ENCODE results near the gene DPP6.
"Not testable (repeated sequence)": the region's sequence is repeated elsewhere in the genome, so short reads cannot be mapped to it uniquely, and the experiment has no call there.

DPP6 gene

GRCh38 chr7:154151306-154151705 is 99.1 kb downstream of the DPP6 start:
- not testable (repeated sequence) for DNase-seq

DNA sequence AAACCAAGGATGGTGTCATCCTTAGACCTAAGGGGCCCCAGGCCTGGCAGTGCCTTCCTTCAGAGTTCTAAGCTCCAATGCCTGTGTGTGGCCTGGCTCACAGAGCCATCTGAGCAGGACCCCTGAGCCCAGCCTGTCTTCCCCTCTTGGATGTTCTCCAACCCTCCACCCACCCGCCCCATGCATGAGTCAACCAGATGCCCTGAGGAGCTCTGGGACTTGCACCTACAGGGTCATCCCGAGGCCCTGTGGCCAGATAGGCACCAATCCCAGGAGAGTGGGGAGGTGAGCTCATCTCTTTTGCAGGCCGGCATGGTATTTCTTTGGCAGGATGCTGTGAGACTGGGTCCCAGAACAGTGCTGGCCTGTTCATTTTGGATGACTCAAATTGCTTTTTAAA is 103.7 kb downstream of the DPP6 start:
- not testable (repeated sequence) for DNase-seq

DNA sequence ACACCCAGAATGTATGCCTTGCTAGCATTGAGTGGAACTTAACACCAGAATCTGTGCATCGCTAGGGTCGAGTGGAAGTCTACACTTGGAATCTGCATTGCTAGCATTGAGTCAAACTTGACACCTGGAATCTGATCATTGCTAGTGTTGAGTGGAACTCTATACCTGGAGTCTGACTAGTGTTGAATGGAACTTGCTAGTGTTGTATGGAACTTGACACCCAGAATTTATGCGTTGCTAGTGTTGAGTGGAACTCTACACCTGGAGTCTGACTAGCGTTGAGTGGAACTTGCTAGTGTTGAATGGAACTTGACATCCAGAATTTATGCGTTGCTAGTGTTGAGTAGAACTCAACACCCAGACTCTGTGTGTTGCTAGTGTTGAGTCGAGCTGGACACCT is 110.7 kb downstream of the DPP6 start:
- not testable (repeated sequence) for DNase-seq

DNA sequence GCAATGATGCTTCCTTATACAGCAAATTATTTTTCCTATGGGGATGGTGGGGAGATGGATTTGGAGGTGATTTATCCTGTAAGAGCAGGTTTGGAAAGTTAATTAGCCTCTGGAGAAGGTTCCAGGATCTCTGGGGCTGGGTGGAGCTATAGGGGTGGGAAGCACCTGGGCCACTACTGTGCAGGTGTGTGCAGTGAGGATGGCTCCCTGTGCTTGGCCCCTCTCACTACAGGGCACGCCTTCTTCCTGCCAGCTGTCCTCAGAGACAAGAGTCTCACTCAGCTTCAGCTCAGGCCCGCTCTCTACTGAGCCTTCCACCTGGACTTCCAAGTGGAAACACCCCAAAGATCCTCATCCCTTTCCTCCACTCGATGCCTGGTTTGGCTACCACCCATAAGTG is 111.4 kb downstream of the DPP6 start:
- not testable (repeated sequence) for DNase-seq

DNA sequence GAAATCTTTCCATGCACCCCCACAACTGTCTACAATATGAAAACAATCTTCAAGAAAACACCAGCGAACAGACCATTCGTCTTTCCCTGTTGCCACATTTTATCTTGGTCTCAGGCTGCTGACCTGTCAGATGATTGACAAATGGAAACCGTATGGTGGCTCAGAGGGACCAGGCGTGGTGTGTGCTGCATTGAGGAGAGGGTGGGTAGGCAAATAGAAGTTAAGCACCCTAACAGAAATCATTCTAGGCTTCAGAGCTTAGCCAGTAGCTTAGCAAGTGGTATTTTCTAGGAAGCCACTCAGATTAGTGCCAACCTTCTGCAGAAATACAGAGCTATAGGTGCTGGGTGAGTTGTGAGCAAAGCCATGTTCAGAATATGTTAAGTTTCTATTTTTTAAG is 114.9 kb downstream of the DPP6 start:
- no peak for DNase-seq

DNA sequence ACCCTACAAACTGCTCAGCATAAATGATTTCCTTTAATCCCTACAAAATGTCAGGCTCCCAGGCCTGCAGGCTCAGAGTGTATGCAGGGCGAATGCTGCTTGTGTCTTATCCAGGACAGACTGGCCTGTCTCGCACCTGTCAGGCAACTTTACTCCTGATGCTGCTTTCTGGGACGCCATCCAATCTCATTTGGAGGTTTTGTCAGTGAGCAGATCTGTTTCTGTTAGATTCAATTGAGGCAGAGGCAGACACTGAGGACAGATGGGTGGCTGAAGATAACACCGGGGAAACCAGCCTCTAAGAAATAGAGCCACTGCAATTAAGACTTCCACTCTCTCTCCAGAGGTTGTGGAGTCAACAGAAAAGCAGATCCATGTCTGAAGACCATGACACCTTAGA is 115.6 kb downstream of the DPP6 start:
- DNase-seq: no peak

DNA sequence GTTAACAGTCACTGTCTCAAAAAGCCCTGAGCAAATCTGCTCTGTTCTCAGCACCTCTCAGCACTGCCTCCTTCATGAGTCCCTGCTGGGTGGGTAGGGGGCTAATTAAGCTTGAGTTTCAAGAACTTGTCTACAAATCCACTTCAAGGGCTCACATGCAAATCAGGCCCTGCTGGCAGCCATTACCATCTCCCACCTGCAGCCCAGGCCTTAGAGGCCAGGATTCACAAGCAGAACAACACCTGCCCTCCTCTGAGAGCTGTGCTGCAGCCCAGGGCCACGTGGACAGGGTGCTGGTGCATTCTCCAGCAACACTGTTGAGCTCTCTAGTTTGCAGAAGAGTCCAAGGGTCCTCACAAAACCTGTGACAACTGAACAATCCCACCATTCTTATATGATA is 119.2 kb downstream of the DPP6 start:
- no peak for DNase-seq

DNA sequence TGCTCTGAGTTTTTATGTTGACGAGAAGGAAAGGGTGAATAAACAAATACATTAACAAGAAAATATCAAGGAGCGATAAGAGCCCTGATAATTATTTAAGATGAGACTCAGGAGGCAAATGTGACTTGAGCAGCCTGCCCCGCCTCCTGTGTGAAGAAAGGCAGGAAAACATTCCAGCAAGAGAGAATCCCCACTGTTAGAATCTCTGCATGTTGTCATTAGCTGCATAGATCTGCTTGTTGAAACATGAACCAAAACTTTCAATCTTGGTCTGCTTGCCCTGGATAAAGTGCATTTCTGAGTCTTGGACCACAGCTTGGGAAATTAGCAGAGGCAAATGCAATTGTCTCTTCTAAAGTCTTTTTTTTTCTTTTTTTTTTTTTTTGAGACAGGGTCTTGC is 120.0 kb downstream of the DPP6 start:
- DNase-seq: no peak

DNA sequence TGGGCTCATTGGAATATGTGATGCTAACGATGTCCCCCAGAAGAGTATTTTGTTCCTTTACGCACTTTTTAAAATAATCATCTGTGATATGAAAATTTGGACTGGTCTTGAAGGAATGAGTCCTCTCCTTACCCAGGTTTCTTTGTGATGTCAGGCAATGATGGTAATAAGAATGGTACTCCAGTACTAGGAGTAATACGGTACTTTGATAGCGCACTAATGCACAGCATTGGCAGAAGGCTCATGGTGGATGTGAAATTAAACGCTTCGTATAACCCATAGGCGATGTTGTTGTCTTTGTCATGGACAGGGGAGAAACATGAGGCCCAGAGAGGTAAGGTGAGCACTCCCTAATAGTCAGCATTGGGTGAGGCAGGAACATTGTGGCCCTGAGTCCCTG is 125.4 kb downstream of the DPP6 start:
- DNase-seq: no peak

- no peak for DNase-seq
These were observed 126.7 kb downstream of the DPP6 start for GRCh38 chr7:154178895-154179294.

DNA sequence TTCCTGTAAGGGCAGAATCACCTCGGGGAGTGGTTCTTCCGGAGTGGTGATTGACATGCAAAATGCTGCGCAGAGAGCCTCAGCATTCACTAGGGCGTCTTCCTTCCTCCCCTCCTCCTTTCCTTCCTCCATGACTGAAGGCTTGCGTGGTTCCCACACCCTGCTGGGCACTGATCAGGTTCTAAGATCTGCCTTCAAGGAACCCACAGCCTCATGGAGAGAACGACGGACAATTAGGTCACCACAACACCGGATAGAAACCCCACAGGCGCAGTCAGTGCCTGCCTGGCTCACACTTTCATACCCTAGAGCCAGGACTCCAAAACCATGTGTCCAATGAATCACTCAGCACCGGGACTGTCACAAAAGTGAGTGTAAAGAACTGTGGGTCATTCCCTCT is 131.3 kb downstream of the DPP6 start:
- DNase-seq: no peak

DNA sequence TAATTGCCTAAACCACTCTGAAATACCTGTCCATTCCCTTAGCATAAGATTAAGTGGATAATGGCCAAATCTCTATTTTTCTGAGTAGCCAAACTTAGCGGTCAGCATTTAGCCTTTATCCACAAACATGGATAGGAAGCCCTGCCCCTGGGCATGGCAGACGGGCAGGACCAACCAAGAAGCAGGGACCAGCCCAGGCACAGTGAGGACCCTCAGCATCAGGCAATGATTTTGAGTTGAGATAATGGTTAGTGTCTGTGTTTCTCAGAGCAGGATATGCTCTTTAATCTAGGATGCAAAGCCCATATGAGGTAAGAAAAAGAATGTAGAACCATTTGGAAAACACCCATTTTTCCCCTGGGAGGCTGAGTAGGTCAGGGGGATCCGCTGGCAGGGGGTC is 131.7 kb downstream of the DPP6 start:
- no peak for DNase-seq

DNA sequence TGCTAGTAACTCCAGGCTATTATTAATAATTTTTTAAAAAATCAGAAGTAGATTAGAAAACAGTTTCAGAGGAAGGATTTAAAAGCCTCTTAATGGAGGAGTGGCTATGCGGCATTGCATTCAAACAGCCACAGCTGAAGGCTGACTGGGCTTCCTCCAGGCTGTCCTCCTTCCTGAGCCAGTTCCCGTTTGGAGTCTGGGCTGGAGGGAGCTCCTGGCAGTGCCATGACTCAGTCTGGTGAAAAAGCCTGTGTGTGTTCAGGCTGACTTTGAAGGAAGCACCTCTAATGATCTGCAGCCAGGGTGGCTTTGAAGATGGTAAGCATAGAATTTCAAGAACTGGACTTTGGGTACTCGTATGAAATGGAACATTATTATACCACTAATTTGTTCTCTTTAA is 134.6 kb downstream of the DPP6 start:
- DNase-seq: no peak

DNA sequence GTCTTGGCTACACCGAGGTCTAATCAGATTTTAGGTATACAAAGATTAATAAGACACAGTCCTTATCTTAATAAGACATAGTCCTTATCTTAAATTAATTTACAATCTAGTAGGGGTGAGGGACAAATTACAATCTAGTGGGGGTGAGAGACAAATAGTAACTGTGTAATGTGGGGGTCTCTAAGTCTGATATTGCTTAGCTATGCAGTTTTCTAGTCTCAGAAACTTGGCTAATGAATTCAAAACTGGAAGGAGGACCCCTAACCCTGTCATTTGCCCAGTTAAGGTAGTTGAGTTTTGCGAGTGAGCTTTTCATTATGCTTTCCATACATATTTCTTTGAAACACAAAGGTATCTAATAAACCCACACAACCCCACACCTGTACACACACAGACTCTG is 136.1 kb downstream of the DPP6 start:
- DNase-seq: no peak

GRCh38 chr7:154195266-154195665 is 143.1 kb downstream of the DPP6 start:
- no peak for DNase-seq

DNA sequence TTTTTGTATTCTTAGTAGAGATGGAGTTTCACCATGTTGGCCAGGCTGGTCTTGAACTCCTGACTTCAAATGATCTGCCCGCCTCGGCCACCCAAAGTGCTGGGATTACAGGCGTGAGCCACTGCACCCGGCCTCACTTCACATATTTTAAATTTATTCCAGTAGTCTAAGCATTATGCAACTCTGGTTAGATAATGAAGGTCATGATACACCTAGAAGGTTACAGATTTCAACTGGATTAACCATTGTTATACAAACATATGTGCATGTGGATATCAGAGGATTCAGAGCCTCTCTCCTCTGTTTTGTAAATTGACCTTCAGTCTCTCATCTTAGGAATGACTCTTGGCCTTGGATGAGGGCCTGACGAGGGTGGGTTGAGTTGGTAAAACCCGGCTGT is 146.3 kb downstream of the DPP6 start:
- no peak for DNase-seq

DNA sequence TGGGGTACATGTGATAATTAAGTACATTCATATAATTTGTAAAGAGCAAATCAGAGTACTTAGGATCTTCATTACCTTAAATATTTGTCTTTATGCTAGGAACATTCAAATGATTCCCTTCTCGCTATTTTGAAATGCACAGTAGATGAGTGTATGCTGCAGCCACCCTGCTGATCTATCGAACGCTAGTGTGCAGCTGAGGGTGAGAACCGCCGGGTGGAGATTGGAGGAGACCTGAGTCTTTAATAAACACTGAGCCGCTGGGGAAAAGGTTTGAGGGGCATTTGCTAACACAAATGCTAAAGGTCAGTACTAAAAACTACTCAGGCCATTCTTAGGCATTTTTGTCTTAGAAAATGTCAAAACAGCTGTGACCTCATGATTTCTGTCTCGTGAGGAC is 148.0 kb downstream of the DPP6 start:
- no peak for DNase-seq

- no peak for DNase-seq
These were observed 149.8 kb downstream of the DPP6 start for GRCh38 chr7:154202002-154202401.

DNA sequence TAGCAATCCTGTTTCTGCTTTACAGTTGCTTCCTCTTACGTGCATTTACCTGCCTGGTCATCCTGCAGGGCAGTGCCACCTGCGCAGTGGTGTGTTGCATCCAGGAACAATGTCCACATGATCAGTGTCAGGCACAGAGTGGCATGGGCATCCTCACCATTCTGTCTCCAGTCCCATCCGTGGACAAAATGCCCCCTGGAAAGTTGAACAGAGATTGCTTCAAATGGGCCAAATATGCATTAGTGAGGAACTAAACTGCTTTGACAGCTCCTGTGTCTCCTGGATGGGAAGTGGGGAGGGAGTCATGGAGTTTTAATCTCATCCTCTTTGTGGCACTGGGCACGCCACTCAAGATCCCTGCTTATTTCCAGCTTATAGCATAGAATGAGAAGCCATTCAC is 151.8 kb downstream of the DPP6 start:
- DNase-seq: no peak

- DNase-seq: no peak
These were observed 160.7 kb downstream of the DPP6 start for GRCh38 chr7:154212861-154213260.

- DNase-seq: no peak
These were observed 165.6 kb downstream of the DPP6 start for GRCh38 chr7:154217688-154218340.

DNA sequence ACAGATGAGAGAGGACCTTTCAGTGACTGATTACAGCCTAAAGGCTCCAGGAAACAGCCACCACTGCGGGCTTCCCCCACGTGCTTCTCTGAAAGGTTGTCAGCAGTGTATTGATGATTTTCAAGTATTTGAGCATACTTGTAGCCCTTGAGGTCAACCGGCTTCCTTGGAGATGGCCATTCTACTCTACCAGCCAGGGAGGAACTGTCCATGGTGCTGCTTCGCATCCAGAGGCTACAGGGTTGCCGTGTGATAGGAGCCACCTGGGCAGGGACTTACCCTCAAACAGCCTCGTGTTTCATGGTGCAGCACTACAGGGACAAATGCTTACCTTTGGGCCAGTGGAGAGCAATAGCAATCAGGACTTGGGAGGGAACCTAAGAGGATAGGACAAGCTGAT is 179.5 kb downstream of the DPP6 start:
- peak; percentile 22 for DNase-seq

DNA sequence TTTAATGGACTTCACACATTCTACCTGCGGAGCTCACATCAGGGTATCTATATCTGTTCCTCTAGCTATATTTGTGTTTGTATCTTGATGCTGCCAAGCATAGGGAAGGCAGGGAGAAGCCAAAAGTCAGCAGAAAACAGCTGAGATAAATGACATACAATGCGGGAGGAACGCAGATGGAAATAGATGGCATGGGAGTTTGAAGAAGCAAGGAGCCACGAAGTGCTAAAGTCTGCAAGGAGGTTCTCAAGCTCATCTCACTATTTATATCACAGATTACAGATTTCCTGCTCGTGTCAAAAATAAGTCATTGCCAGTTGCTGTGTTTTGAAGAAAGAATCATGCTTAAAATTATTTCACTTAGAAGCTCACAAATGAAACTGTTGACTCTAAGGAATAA is 180.5 kb downstream of the DPP6 start:
- no peak for DNase-seq

GRCh38 chr7:154241988-154242387 is 189.8 kb downstream of the DPP6 start:
- no peak for DNase-seq

- DNase-seq: no peak
These were observed 190.5 kb downstream of the DPP6 start for GRCh38 chr7:154242709-154243108.

DNA sequence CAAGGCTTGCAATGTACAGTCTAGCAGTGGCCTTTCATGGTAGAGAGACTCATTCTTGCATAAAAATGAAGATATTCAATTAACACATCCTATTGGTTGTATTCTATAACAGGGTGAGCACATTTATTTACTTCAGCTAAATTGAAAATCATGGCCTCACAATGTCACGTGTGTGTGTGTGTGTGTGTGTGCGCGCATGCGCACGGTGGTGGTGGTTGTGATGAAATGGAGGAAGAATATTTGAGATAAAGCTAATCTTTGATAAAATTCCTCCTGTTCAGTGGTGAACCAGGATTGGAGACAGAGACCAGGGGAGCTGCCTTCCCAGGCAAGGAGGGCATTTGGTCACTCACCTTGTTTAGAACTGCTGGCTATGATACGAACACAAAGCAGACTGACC is 199.8 kb downstream of the DPP6 start:
- no peak for DNase-seq
